WTC11 (cell line): ENCODE data around the gene PFN2. TPM values are rescaled to one million over a fixed set of nuclear protein-coding genes. Genes with fewer than 3 reads are reported as not detected.

Source experiments
- ATAC-seq: fragments of 200-7000 bp; cut with Tn5 transposase; 2 replicates; pipeline ENCODE4 v1.10.0; 2021; ENCODE audit warnings: mild to moderate bottlenecking, moderate library complexity
- CTCF ChIA-PET: fragments of 300-600 bp; sonication (Branson Sonifier 250); formaldehyde crosslinking; loops from one replicate; lab custom pipeline; 2021; ENCODE audit warnings: antibody characterized with exemption; lab: Charles Lee
- POLR2A ChIA-PET: fragments of 350-600 bp; sonication (Branson Sonifier 250); formaldehyde crosslinking; loops from one replicate; lab custom pipeline; 2021; ENCODE audit warnings: antibody characterized with exemption; lab: Charles Lee
- DNase-seq: peaks from one replicate; pipeline ENCODE4 v3.0.0; 2021; ENCODE audit warnings: low spot score
- H3K27ac Mint-ChIP-seq: 2 replicates; pipeline ENCODE4 v1.8.0; 2021; ENCODE audit warnings: mixed read lengths
- H3K27me3 Mint-ChIP-seq: 2 replicates; pipeline ENCODE4 v1.8.0; 2021; ENCODE audit warnings: low read depth, mild to moderate bottlenecking, moderate library complexity, mixed read lengths
- H3K36me3 Mint-ChIP-seq: 2 replicates; pipeline ENCODE4 v1.8.0; 2021; ENCODE audit warnings: mixed read lengths
- H3K4me1 Mint-ChIP-seq: 2 replicates; pipeline ENCODE4 v1.8.0; 2022; ENCODE audit warnings: mixed read lengths
- H3K4me3 Mint-ChIP-seq: 2 replicates; pipeline ENCODE4 v1.8.0; 2021; ENCODE audit warnings: mild to moderate bottlenecking, moderate library complexity, mixed read lengths
- H3K9me3 Mint-ChIP-seq: 2 replicates; pipeline ENCODE4 v1.8.0; 2021; ENCODE audit warnings: mixed read lengths
- ARID4B ChIP-seq: sonication (generic); formaldehyde crosslinking; IDR thresholded peaks from 2 replicates; pipeline ENCODE4 v1.8.0; 2023; ENCODE audit warnings: missing genetic modification reagents, mild to moderate bottlenecking, borderline replicate concordance
- ATF2 ChIP-seq: sonication (generic); formaldehyde crosslinking; IDR thresholded peaks from 2 replicates; pipeline ENCODE4 v1.8.1; 2022; ENCODE audit warnings: low read depth, missing genetic modification reagents, borderline replicate concordance
- FOXJ3 ChIP-seq: sonication (generic); formaldehyde crosslinking; IDR thresholded peaks from 2 replicates; pipeline ENCODE4 v1.9.0; 2021; ENCODE audit warnings: missing genetic modification reagents, mild to moderate bottlenecking, borderline replicate concordance
- FOXP1 ChIP-seq: sonication (generic); formaldehyde crosslinking; IDR thresholded peaks from 2 replicates; pipeline ENCODE4 v1.8.0; 2022; ENCODE audit warnings: missing genetic modification reagents, mild to moderate bottlenecking, moderate library complexity, borderline replicate concordance
- GABPB1 ChIP-seq: sonication (generic); formaldehyde crosslinking; IDR thresholded peaks from 2 replicates; pipeline ENCODE4 v1.8.1; 2023; ENCODE audit warnings: mild to moderate bottlenecking, missing genetic modification reagents
- GTF2I ChIP-seq: fragments of 250-450 bp; sonication (Bioruptor Pico); conservative IDR thresholded peaks from 2 replicates; pipeline ENCODE4 v1.4.0; 2021; ENCODE audit warnings: mild to moderate bottlenecking
- IRF2 ChIP-seq: sonication (generic); formaldehyde crosslinking; IDR thresholded peaks from 2 replicates; pipeline ENCODE4 v1.8.0; 2022; ENCODE audit warnings: low read depth, missing genetic modification reagents, borderline replicate concordance
- JAZF1 ChIP-seq: fragments of 250-450 bp; sonication (Bioruptor Pico); IDR thresholded peaks from 2 replicates; pipeline ENCODE4 v1.9.0; 2021; ENCODE audit warnings: moderate library complexity, mild to moderate bottlenecking, inconsistent platforms
- JUN ChIP-seq: sonication (generic); formaldehyde crosslinking; IDR thresholded peaks from 2 replicates; pipeline ENCODE4 v1.8.0; 2023; ENCODE audit warnings: mild to moderate bottlenecking, missing genetic modification reagents
- NFATC4 ChIP-seq: fragments of 250-450 bp; sonication (Bioruptor Pico); IDR thresholded peaks from 2 replicates; pipeline ENCODE4 v1.9.0; 2021; ENCODE audit warnings: mild to moderate bottlenecking
- OVOL2 ChIP-seq: fragments of 250-450 bp; sonication (Bioruptor Pico); IDR thresholded peaks from 2 replicates; pipeline ENCODE4 v1.9.0; 2021; ENCODE audit warnings: mild to moderate bottlenecking, borderline replicate concordance
- SMAD4 ChIP-seq: sonication (generic); formaldehyde crosslinking; IDR thresholded peaks from 2 replicates; pipeline ENCODE4 v1.8.0; 2022; ENCODE audit warnings: mild to moderate bottlenecking, missing genetic modification reagents
- SP1 ChIP-seq: sonication (generic); formaldehyde crosslinking; conservative IDR thresholded peaks from 2 replicates; pipeline ENCODE4 v1.8.1; 2022; ENCODE audit warnings: missing genetic modification reagents
- USF2 ChIP-seq: sonication (generic); formaldehyde crosslinking; IDR thresholded peaks from 2 replicates; pipeline ENCODE4 v1.8.1; 2023; ENCODE audit warnings: mild to moderate bottlenecking, missing genetic modification reagents, moderate library complexity
- ZBTB21 ChIP-seq: sonication (generic); formaldehyde crosslinking; IDR thresholded peaks from 2 replicates; pipeline ENCODE4 v1.8.1; 2023; ENCODE audit warnings: mild to moderate bottlenecking, missing genetic modification reagents, borderline replicate concordance
- ZNF138 ChIP-seq: sonication (generic); formaldehyde crosslinking; conservative IDR thresholded peaks from 2 replicates; pipeline ENCODE4 v1.8.1; 2022; ENCODE audit warnings: mild to moderate bottlenecking, moderate library complexity, missing genetic modification reagents
- ZNF219 ChIP-seq: sonication (generic); formaldehyde crosslinking; IDR thresholded peaks from 2 replicates; pipeline ENCODE4 v1.8.0; 2023; ENCODE audit warnings: missing genetic modification reagents, mild to moderate bottlenecking, borderline replicate concordance
- ZNF281 ChIP-seq: sonication (generic); formaldehyde crosslinking; IDR thresholded peaks from 2 replicates; pipeline ENCODE4 v1.8.0; 2023; ENCODE audit warnings: mild to moderate bottlenecking, missing genetic modification reagents
- ZNF671 ChIP-seq: fragments of 250-450 bp; sonication (Bioruptor Pico); IDR thresholded peaks from 2 replicates; pipeline ENCODE4 v1.8.0; 2021; ENCODE audit warnings: mild to moderate bottlenecking
- total RNA-seq: library from RNA; stranded (reverse); gene quantifications from 3 replicates; pipeline ENCODE4 v1.2.3, GENCODE V29; 2021
- TF ChIP-seq, protein P1 (sequence below): fragments of 250-450 bp; sonication (Bioruptor Pico); IDR thresholded peaks from 2 replicates; pipeline ENCODE4 v2.1.2; 2022; ENCODE audit warnings: mild to moderate bottlenecking, moderate library complexity
- TF ChIP-seq, protein P2 (sequence below): sonication (generic); formaldehyde crosslinking; IDR thresholded peaks from 2 replicates; pipeline ENCODE4 v1.8.0; 2022; ENCODE audit warnings: mild to moderate bottlenecking, missing genetic modification reagents

Gene PFN2
- total RNA-seq, 1 experiment from 2014 or later: 158 TPM

- TF ChIP-seq OVOL2 (CRISPR knock-in tag): no peak
- TF ChIP-seq USF2 (CRISPR knock-in tag): no peak
- TF ChIP-seq NFATC4: no peak
- no peak for TF ChIP-seq GABPB1 (CRISPR knock-in tag)
- TF ChIP-seq, protein P1, sequence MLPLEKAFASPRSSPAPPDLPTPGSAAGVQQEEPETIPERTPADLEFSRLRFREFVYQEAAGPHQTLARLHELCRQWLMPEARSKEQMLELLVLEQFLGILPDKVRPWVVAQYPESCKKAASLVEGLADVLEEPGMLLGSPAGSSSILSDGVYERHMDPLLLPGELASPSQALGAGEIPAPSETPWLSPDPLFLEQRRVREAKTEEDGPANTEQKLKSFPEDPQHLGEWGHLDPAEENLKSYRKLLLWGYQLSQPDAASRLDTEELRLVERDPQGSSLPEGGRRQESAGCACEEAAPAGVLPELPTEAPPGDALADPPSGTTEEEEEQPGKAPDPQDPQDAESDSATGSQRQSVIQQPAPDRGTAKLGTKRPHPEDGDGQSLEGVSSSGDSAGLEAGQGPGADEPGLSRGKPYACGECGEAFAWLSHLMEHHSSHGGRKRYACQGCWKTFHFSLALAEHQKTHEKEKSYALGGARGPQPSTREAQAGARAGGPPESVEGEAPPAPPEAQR (CRISPR knock-in tag): no peak
- no peak for TF ChIP-seq ARID4B (CRISPR knock-in tag)
- no peak for TF ChIP-seq GTF2I (CRISPR knock-in tag)
- TF ChIP-seq, protein P2, sequence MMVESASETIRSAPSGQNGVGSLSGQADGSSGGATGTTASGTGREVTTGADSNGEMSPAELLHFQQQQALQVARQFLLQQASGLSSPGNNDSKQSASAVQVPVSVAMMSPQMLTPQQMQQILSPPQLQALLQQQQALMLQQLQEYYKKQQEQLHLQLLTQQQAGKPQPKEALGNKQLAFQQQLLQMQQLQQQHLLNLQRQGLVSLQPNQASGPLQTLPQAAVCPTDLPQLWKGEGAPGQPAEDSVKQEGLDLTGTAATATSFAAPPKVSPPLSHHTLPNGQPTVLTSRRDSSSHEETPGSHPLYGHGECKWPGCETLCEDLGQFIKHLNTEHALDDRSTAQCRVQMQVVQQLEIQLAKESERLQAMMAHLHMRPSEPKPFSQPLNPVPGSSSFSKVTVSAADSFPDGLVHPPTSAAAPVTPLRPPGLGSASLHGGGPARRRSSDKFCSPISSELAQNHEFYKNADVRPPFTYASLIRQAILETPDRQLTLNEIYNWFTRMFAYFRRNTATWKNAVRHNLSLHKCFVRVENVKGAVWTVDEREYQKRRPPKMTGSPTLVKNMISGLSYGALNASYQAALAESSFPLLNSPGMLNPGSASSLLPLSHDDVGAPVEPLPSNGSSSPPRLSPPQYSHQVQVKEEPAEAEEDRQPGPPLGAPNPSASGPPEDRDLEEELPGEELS (CRISPR knock-in tag): no peak
- no peak for TF ChIP-seq SMAD4 (CRISPR knock-in tag)
- TF ChIP-seq JAZF1: no peak
- TF ChIP-seq IRF2 (CRISPR knock-in tag): no peak
- TF ChIP-seq ZNF138 (CRISPR knock-in tag): no peak
- TF ChIP-seq FOXJ3 (CRISPR knock-in tag): no peak
- no peak for TF ChIP-seq FOXP1 (CRISPR knock-in tag)
- TF ChIP-seq JUN: no peak
- TF ChIP-seq ZBTB21 (CRISPR knock-in tag): no peak
- TF ChIP-seq ZNF671 (CRISPR knock-in tag): no peak
Measured at GRCh38 chr3:149955449-149955848, 15.2 kb downstream of the PFN2 start.

DNA sequence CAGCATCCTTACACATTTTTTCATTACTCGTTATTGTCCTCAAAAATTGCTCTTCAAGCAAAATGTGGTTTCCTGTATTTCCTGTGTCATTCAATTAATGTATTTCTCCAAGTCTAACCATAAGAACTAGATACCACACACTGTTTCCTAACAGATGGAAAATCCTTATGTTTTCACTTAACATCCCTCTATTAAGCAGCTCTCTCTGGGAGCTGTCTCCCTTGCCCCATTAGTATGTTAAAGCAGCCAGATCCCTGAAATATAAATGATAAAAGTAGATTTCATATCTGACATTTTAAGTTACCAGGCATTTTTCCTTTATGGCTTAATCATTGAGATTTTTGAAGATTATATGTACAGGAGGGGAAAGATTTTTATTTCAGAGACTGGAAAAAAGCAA is 15.9 kb downstream of the PFN2 start:
- ChIA-PET CTCF (interaction anchor here (0.9 to 1.5 kb wide), 3 partner anchors 17 to 273 kb away, joined by 3 to 5 read pairs (median 3); no protein-coding TSS in a partner anchor), POLR2A (no interaction called here)
- Mint-ChIP-seq H3K36me3 (peaks cover 18% of the 10 kb centered on the region), H3K9me3 (no peaks in the 10 kb centered on the region), H3K27ac (peak overlapping the region; percentile 50), H3K27me3 (no peaks in the 10 kb centered on the region), H3K4me3 (no peak overlapping the region), H3K4me1 (peaks cover 27% of the 10 kb centered on the region)
- ATAC-seq (no peak), DNase-seq (no peak)
- no peak for TF ChIP-seq USF2 (CRISPR knock-in tag)
- no peak for TF ChIP-seq SP1 (CRISPR knock-in tag)
- no peak for TF ChIP-seq ZNF219 (CRISPR knock-in tag)
- no peak for TF ChIP-seq ZNF281 (CRISPR knock-in tag)
- TF ChIP-seq ATF2 (CRISPR knock-in tag): no peak

More at GRCh38 chr3:149955449-149955848, 15.2 kb downstream of the PFN2 start:
- Mint-ChIP-seq H3K27me3 (no peaks in the 10 kb centered on the region), H3K4me1 (peaks cover 27% of the 10 kb centered on the region), H3K9me3 (no peaks in the 10 kb centered on the region), H3K4me3 (no peak overlapping the region), H3K27ac (no peak overlapping the region), H3K36me3 (peaks cover 15% of the 10 kb centered on the region)
- ChIA-PET CTCF (interaction anchor here (0.9 to 1.2 kb wide), 3 partner anchors 16 to 229 kb away, joined by 3 read pairs; no protein-coding TSS in a partner anchor), POLR2A (no interaction called here)
- DNase-seq: no peak
- ATAC-seq: no peak
